GM12878 (cell line): ENCODE results near the gene NEDD8. TPM values are rescaled to one million over a fixed set of nuclear protein-coding genes. Genes with fewer than 3 reads are reported as not detected.

Experiments
- ATAC-seq: fragments of 200-7000 bp; cut with Tn5 transposase; 3 replicates; pipeline ENCODE4 v1.9.1; 2020; ENCODE audit warnings: mild to moderate bottlenecking, moderate library complexity
- BruUV-seq: library from RNA; stranded (reverse); fragments of 400-500 nt; replicated peaks from 2 replicates; lab custom pipeline; 2021; lab: Mats Ljungman, UMichigan
- CTCF ChIA-PET: fragments of 300-600 bp; sonication (Branson Sonifier 250); formaldehyde crosslinking; extraction: SDS; loops from one replicate; lab custom pipeline; 2021; ENCODE audit warnings: inconsistent platforms; lab: Yijun Ruan, JAX
- POLR2A ChIA-PET: fragments of 350-600 bp; formaldehyde crosslinking; extraction: SDS; loops from one replicate; lab custom pipeline; 2021; ENCODE audit warnings: inconsistent platforms; lab: Charles Lee
- RAD21 ChIA-PET: fragments of 300-600 bp; sonication (Branson Sonifier 250); formaldehyde crosslinking; loops from one replicate; lab custom pipeline; 2023; ENCODE audit warnings: antibody characterized with exemption; ENCODE audit not compliant: unreplicated experiment; lab: Charles Lee
- SMC1A ChIA-PET: fragments of 300-600 bp; sonication (Branson Sonifier 250); formaldehyde crosslinking; loops from one replicate; lab custom pipeline; 2023; ENCODE audit not compliant: unreplicated experiment, uncharacterized antibody; lab: Charles Lee
- DNase-seq: peaks from one replicate; pipeline ENCODE4 v3.0.0-alpha.2; 2011; ENCODE audit warnings: low read depth, low spot score
- FAIRE-seq: peaks from 3 replicates; lab custom pipeline; 2011; peaks lifted over from hg19 to GRCh38; lab: Jason Lieb, UNC
- H2AFZ ChIP-seq: 2 replicates; pipeline ENCODE4 v1.6.0; 2011; ENCODE audit warnings: low read depth, low read length, control low read depth; ENCODE audit not compliant: control insufficient read depth
- H3K27ac ChIP-seq: 2 replicates; pipeline ENCODE4 v1.5.1; 2011; ENCODE audit warnings: control low read depth; ENCODE audit not compliant: control insufficient read depth, insufficient read depth
- H3K27me3 ChIP-seq, 2 experiments: replicated peaks in 1 of 2; 2 replicates each; pipeline versions ENCODE4 v1.6.0 to v1.6.1; 2011; ENCODE audit warnings: low read length in 1 of 2; ENCODE audit not compliant: control insufficient read depth in 2 of 2, insufficient read depth in 2 of 2
- H3K36me3 ChIP-seq, 2 experiments: 2 replicates each; pipeline ENCODE4 v1.5.1; 2011; ENCODE audit warnings: low read length in 1 of 2; ENCODE audit not compliant: control insufficient read depth in 2 of 2, insufficient read depth in 2 of 2
- H3K4me1 ChIP-seq: 2 replicates; pipeline ENCODE4 v1.6.1; 2011; ENCODE audit warnings: mild to moderate bottlenecking, low read length, moderate library complexity, mixed read lengths; ENCODE audit not compliant: control insufficient read depth, insufficient read depth
- H3K4me2 ChIP-seq: 2 replicates; pipeline ENCODE4 v1.6.0; 2011; ENCODE audit warnings: control low read depth; ENCODE audit not compliant: control insufficient read depth, insufficient read depth
- H3K4me3 ChIP-seq: fragments of 200-600 bp; sonication (generic); 2 replicates; pipeline ENCODE4 v1.5.1; 2016
- H3K79me2 ChIP-seq: 2 replicates; pipeline ENCODE4 v1.6.0; 2011; ENCODE audit warnings: low read length; ENCODE audit not compliant: control insufficient read depth, insufficient read depth
- H3K9ac ChIP-seq: 2 replicates; pipeline ENCODE4 v1.8.0; 2011; ENCODE audit warnings: low read length, control low read depth, mixed read lengths; ENCODE audit not compliant: control insufficient read depth, insufficient read depth
- H3K9me3 ChIP-seq: replicated peaks from 3 replicates; pipeline ENCODE4 v1.5.1; 2011; ENCODE audit warnings: mild to moderate bottlenecking, low read length; ENCODE audit not compliant: control insufficient read depth, insufficient read depth
- H4K20me1 ChIP-seq: 2 replicates; pipeline ENCODE4 v1.6.0; 2011; ENCODE audit not compliant: control insufficient read depth, insufficient read depth
- CBFB ChIP-seq: IDR thresholded peaks from 2 replicates; pipeline ENCODE4 v1.6.1; 2016; ENCODE audit warnings: antibody characterized with exemption, low read depth
- CHD1 ChIP-seq: IDR thresholded peaks from 2 replicates; pipeline ENCODE4 v1.6.1; 2012; ENCODE audit warnings: low read depth, low read length, improper control_type of control experiment
- CHD2 ChIP-seq: IDR thresholded peaks from 2 replicates; pipeline ENCODE4 v1.6.1; 2011; ENCODE audit warnings: low read depth, low read length, improper control_type of control experiment, borderline replicate concordance
- E2F4 ChIP-seq: IDR thresholded peaks from 2 replicates; pipeline ENCODE4 v1.6.1; 2012; ENCODE audit warnings: low read depth, low read length, improper control_type of control experiment
- HDGF ChIP-seq: fragments of 450-650 bp; IDR thresholded peaks from 2 replicates; pipeline ENCODE4 v1.6.1; 2016; ENCODE audit warnings: antibody characterized with exemption
- IKZF2 ChIP-seq, 2 experiments: fragments of 450-650 bp; IDR thresholded peaks; 2 replicates each; pipeline ENCODE4 v1.6.1; 2017; ENCODE audit warnings: mild to moderate bottlenecking in 2 of 2, moderate library complexity in 2 of 2
- KLF5 ChIP-seq: fragments of 450-650 bp; IDR thresholded peaks from 2 replicates; pipeline ENCODE4 v1.6.1; 2014; ENCODE audit warnings: mild to moderate bottlenecking; ENCODE audit not compliant: partially characterized antibody
- MXI1 ChIP-seq: fragments of 150-350 bp; IDR thresholded peaks from 2 replicates; pipeline ENCODE4 v1.6.1; 2011; ENCODE audit warnings: low read depth, mild to moderate bottlenecking, inconsistent platforms, low read length, improper control_type of control experiment
- PAX8 ChIP-seq: fragments of 450-650 bp; IDR thresholded peaks from 2 replicates; pipeline ENCODE4 v1.6.1; 2017; ENCODE audit warnings: mild to moderate bottlenecking, moderate library complexity
- PKNOX1 ChIP-seq: fragments of 450-650 bp; IDR thresholded peaks from 2 replicates; pipeline ENCODE4 v1.6.1; 2016; ENCODE audit warnings: mild to moderate bottlenecking
- PML ChIP-seq: IDR thresholded peaks from 2 replicates; pipeline ENCODE4 v1.6.1; 2012; ENCODE audit warnings: low read length, inconsistent platforms
- RAD51 ChIP-seq: fragments of 450-650 bp; IDR thresholded peaks from 2 replicates; pipeline ENCODE4 v1.6.1; 2016; ENCODE audit warnings: moderate library complexity, mild to moderate bottlenecking, inconsistent platforms
- RFX5 ChIP-seq: IDR thresholded peaks from 2 replicates; pipeline ENCODE4 v1.6.1; 2011; ENCODE audit warnings: low read depth, low read length, improper control_type of control experiment
- SPI1 ChIP-seq: IDR thresholded peaks from 2 replicates; pipeline ENCODE4 v1.6.1; 2011; ENCODE audit warnings: low read depth, mild to moderate bottlenecking, low read length, moderate library complexity, borderline replicate concordance; ENCODE audit not compliant: insufficient read depth
- SREBF2 ChIP-seq: IDR thresholded peaks from 2 replicates; pipeline ENCODE4 v1.6.1; 2012; ENCODE audit warnings: mild to moderate bottlenecking, low read length
- WGBS: methylation state at CpG from one replicate; pipeline ENCODE4 v1.1.6; 2016; ENCODE audit warnings: low lambda C conversion rate; ENCODE audit not compliant: insufficient replicate concordance, insufficient coverage; ENCODE audit errors: missing lambda C conversion rate; 5-methylcytosine and 5-hydroxymethylcytosine counted together
- in situ Hi-C: fragments of 300-500 bp; cut with MboI; formaldehyde crosslinking; loops from 9 replicates; pipeline ENCODE4 v1.14.3; 2018; ENCODE audit warnings: mixed read lengths
- intact Hi-C: fragments of 100-400 bp; cut with micrococcal nuclease; formaldehyde crosslinking; loops from one replicate; pipeline ENCODE4 v1.14.2; 2022; ENCODE audit not compliant: unreplicated experiment
- polyA plus RNA-seq, 11 experiments: library from polyadenylated mRNA; depleted of rRNA in 4 of 11; unstranded in 6 of 11; stranded (reverse) in 5 of 11; fragments of >200 nt; fragmentation: Nextera tagmentation in 4 of 11; fragmentation: Illumina TruSeq in 1 of 11; extraction: Ambion mirVana in 4 of 11; extraction: Trizol in 1 of 11; gene quantifications; 1 replicate in 1 of 11; 2 replicates in 10 of 11; pipeline versions ENCODE4 v1.2.1 to v1.2.3, GENCODE V29; 2011 to 2016; ENCODE audit warnings: inconsistent platforms in 2 of 11, missing spikeins in 2 of 11, low read depth in 1 of 11
- total RNA-seq, 4 experiments: library from RNA; depleted of rRNA in 3 of 4; stranded (reverse); fragments of >200 nt in 3 of 4; fragmentation: Illumina TruSeq in 1 of 4; extraction: Trizol in 1 of 4; gene quantifications; 2 replicates each; pipeline versions ENCODE4 v1.2.1 to v1.2.3, GENCODE V29; 2013 to 2021
- TF ChIP-seq, protein P1 (sequence below): fragments of 450-650 bp; IDR thresholded peaks from 2 replicates; pipeline ENCODE4 v1.6.1; 2017; ENCODE audit warnings: mild to moderate bottlenecking, moderate library complexity

NEDD8 gene
- total and polyA plus RNA-seq, 10 of the 15 experiments (the other 5 are each of a cell fraction or from before 2014, with no cell fraction given) = 164 to 991 (median 300) TPM

- Histone ChIP-seq H3K36me3 (peaks cover 0 to 4% of the 10 kb centered on the region in 2 experiments; a peak in 2 of 4 replicates), H3K27me3 (no peaks in the 10 kb centered on the region), H2AFZ (peak overlapping the region; percentile 98), H3K9me3 (no peaks in the 10 kb centered on the region; the same call in 1 of the 3 replicates), H3K9ac (peak overlapping the region; percentile 92)
- RAD21 ChIA-PET = interaction anchor here (0.5 to 3.0 kb wide), 12 partner anchors 17 to 112 kb away, joined by 3 to 10 read pairs (median 4); partner anchors contain the start of genes CHMP4A, CIDEB, DCAF11 and IRF9
- DNase-seq = peak; percentile 36
- BruUV-seq = TSS peak; percentile 91
- intact Hi-C loops = loop anchor here (1.0 kb wide), 1 partner anchor 17 kb away; the partner anchor contains the start of gene CHMP4A
- CTCF ChIA-PET = interaction anchor here (1.0 to 2.9 kb wide), 11 partner anchors 15 to 235 kb away, joined by 3 to 11 read pairs (median 4); partner anchors contain the start of genes CHMP4A, CIDEB, EMC9 and IRF9
- WGBS = 10% methylated on average over 33 of the region's 33 CpGs
- POLR2A ChIA-PET = interaction anchor here (0.6 to 3.9 kb wide), 24 partner anchors 9 to 1394 kb away, joined by 3 to 50 read pairs (median 6); partner anchors contain the start of genes CHMP4A, DCAF11, EMC9 and GMPR2
- TF ChIP-seq CHD1 (peak; percentile 50; the same call in 1 of the 2 replicates), HDGF (peak; percentile 13; the same call in 1 of the 2 replicates), CHD2 (no peak), IKZF2 (IDR thresholded peaks at IDR 0.05) (peak; percentile 25 to 50; a peak in 2 of 4 replicates), SPI1 (peak; percentile 69), RAD51 (no peak), CBFB (no peak), KLF5 (no peak), MXI1 (peak; percentile 87), SREBF2 (no peak), PML (0 out of 2 replicates have a peak, but pooled peaks have one; percentile 35), RFX5 (no peak), PKNOX1 (no peak), E2F4 (no peak), PAX8 (no peak)
- TF ChIP-seq, protein P1, sequence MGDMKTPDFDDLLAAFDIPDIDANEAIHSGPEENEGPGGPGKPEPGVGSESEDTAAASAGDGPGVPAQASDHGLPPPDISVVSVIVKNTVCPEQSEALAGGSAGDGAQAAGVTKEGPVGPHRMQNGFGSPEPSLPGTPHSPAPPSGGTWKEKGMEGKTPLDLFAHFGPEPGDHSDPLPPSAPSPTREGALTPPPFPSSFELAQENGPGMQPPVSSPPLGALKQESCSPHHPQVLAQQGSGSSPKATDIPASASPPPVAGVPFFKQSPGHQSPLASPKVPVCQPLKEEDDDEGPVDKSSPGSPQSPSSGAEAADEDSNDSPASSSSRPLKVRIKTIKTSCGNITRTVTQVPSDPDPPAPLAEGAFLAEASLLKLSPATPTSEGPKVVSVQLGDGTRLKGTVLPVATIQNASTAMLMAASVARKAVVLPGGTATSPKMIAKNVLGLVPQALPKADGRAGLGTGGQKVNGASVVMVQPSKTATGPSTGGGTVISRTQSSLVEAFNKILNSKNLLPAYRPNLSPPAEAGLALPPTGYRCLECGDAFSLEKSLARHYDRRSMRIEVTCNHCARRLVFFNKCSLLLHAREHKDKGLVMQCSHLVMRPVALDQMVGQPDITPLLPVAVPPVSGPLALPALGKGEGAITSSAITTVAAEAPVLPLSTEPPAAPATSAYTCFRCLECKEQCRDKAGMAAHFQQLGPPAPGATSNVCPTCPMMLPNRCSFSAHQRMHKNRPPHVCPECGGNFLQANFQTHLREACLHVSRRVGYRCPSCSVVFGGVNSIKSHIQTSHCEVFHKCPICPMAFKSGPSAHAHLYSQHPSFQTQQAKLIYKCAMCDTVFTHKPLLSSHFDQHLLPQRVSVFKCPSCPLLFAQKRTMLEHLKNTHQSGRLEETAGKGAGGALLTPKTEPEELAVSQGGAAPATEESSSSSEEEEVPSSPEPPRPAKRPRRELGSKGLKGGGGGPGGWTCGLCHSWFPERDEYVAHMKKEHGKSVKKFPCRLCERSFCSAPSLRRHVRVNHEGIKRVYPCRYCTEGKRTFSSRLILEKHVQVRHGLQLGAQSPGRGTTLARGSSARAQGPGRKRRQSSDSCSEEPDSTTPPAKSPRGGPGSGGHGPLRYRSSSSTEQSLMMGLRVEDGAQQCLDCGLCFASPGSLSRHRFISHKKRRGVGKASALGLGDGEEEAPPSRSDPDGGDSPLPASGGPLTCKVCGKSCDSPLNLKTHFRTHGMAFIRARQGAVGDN = peak; percentile 34; the same call in 1 of the 2 replicates
- TF ChIP-seq, all 136 proteins: peak for 7
- Histone ChIP-seq H3K27ac (peak overlapping the region; percentile 96), H3K79me2 (peaks cover 48% of the 10 kb centered on the region), H4K20me1 (no peaks in the 10 kb centered on the region), H3K4me1 (peaks cover 15% of the 10 kb centered on the region), H3K4me2 (peak overlapping the region; percentile 90), H3K4me3 (peak overlapping the region; percentile 68)
- in situ Hi-C loops = no loop called here
- SMC1A ChIA-PET = interaction anchor here (1.1 to 2.5 kb wide), 9 partner anchors 10 to 101 kb away, joined by 3 to 10 read pairs (median 4); partner anchors contain the start of genes CHMP4A, DCAF11, NRL and RABGGTA
- peak; percentile 27 for FAIRE-seq
- ATAC-seq = peak; percentile 56
Observed at GRCh38 chr14:24196071-24197055, 35.8 kb downstream of the NEDD8 start.
